HG03097 (cell line): ENCODE results near the gene TNFRSF4.

ENCODE experiments used
- ATAC-seq: cut with Tn5 transposase; IDR thresholded peaks from one replicate; pipeline ENCODE4 v1.9.1; 2021; ENCODE audit not compliant: unreplicated experiment, low FRiP score

Gene TNFRSF4

GRCh38 chr1:1234180-1234808 is 20.3 kb upstream of the TNFRSF4 start:
- no peak for ATAC-seq

DNA sequence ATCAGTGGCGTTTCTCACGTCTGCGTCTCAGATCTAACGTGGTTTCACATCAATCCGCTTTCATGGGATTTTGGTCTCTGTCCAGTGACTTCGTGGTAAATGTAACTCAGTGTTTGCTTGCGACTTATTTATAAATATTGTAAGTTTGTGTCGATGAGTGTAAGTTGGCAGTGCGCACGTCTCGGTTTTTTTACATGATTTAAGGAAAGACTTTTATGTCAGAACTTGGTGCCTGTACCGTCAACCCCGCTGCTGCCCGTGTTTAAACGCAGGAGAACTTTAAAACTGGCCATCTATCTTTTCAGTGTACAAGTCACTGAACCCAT is 19.6 kb upstream of the TNFRSF4 start:
- ATAC-seq: no peak

GRCh38 chr1:1232796-1233566 is 19.0 kb upstream of the TNFRSF4 start:
- ATAC-seq: no peak

- no peak for ATAC-seq
Measured at GRCh38 chr1:1232208-1232795, 18.3 kb upstream of the TNFRSF4 start, which contains the start of gene B3GALT6. TSS of gene B3GALT6 (plus strand) at chr1:1232237. CDS start at chr1:1232279, 42 bp downstream.

- peak; percentile 86 for ATAC-seq
Measured at GRCh38 chr1:1231400-1232207, 17.7 kb upstream of the TNFRSF4 start, which contains the start of gene SDF4. TSS of gene SDF4 (minus strand) at chr1:1232001. CDS start at chr1:1228772, 3,229 bp downstream.

- no peak for ATAC-seq
Measured at GRCh38 chr1:1230656-1231399, 16.9 kb upstream of the TNFRSF4 start.

- ATAC-seq: no peak
Measured at GRCh38 chr1:1229770-1230169, 15.8 kb upstream of the TNFRSF4 start.

DNA sequence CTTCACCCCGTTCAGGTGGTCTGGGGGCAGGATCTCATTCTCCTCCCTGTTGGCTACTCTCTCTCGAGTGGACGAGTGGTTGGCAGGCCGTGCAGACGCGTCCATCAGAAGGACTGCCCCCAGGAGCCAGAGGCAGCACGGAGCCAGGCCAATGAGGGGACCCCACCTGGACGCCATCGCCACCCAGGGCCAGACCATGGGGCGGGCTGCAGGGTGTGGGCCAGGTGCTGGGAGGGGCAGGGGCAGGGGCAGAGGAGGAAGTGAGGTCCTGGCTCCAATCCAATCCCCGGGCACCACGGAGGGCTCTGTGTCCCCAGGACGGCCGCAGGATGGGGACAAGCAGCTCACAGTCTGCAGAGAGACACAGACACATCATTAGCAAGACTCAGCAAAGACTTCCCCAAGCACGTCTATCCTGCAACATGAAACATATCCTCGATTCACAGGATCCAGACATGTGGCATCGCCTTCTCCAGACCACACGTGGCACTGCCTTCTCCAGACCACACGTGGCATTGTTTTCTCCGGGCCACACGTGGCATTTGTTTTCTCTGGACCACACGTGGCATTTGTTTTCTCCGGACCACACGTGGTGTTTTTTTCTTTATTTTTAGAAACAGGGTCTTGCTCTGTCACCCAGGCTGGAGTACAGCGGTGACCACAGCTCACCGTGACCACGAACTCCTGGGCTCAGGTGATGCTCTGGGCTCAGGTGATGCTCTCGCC is 14.8 kb upstream of the TNFRSF4 start:
- ATAC-seq: no peak

DNA sequence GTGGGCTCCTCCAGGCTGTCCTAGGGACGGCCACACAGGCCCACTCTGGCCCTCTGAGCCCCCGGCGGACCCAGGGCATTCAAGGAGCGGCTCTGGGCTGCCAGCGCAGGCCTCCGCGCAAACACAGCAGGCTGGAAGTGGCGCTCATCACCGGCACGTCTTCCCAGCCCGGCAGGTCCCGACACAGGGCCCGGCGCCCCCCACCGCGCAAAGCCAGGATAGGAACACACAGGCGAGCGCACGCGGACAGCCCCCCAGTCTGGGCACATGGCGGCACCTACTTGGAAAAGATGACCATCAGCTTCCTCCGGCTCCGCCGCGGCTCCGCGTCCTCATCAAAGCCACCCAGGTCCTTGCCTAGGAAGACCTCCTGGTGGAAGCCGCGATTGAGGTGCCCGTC is 14.2 kb upstream of the TNFRSF4 start:
- ATAC-seq: no peak

- no peak for ATAC-seq
Measured at GRCh38 chr1:1227386-1227785, 13.4 kb upstream of the TNFRSF4 start.

DNA sequence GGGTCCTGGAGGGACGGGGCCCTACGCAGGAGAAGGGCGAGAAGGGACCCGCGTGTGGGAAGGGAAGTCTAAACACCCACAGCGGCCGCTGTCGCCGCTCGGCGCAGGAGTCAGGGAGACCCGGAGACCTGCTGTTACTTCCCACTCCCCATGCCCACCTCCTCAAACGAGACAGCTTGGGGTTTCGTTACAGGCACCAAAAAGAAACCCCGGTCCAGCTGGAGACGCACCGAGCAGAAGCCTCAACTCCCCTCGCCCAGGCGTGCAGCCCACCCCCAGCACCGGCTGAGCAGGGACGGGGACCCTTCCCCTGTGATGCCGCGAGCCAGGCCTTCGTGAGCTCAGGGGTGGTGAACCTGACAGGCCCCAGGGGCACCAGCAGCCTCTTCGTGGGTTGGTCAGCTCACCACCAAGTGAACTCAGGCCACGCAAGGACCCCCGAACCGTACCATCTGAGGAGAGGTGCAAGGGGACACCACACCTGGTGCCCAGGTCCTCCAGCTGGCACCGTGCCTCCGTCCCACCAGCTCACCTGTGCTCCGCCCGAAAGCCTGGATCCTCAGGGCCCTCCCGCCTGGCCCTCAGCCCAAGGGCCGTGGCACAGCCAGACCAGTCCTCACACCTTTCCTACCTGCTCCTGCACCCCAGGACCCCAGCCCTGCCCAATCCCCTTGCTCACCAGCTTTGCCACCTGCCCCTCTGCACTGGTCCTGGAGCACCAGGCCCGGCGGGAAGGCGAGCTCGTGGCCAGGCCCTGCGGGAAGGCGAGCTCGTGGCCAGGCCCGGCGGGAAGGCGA is 12.8 kb upstream of the TNFRSF4 start:
- ATAC-seq: no peak

- no peak for ATAC-seq
Measured at GRCh38 chr1:1225913-1226312, 12.0 kb upstream of the TNFRSF4 start.

GRCh38 chr1:1225238-1225845 is 11.4 kb upstream of the TNFRSF4 start:
- no peak for ATAC-seq

- no peak for ATAC-seq
Measured at GRCh38 chr1:1223891-1224290, 9.9 kb upstream of the TNFRSF4 start.

DNA sequence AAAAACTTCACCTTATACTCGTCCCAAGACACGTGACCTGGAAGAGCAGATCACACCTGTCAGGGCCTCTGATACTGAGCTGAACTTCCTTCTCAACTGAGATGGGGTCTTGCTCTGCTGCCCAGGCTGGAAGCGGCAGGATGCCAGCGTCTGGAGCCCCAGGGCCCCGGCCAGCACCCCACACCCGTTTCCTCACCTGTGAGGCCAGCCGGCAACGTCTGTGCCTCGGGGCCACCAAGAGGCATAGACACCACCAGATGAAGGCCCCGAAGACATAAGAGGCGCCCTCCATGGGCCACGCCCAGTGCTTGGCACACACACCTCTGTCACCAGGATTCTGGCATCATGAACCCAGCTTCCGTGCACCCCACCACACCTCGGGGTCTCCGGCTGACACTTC is 9.4 kb upstream of the TNFRSF4 start:
- ATAC-seq: no peak

DNA sequence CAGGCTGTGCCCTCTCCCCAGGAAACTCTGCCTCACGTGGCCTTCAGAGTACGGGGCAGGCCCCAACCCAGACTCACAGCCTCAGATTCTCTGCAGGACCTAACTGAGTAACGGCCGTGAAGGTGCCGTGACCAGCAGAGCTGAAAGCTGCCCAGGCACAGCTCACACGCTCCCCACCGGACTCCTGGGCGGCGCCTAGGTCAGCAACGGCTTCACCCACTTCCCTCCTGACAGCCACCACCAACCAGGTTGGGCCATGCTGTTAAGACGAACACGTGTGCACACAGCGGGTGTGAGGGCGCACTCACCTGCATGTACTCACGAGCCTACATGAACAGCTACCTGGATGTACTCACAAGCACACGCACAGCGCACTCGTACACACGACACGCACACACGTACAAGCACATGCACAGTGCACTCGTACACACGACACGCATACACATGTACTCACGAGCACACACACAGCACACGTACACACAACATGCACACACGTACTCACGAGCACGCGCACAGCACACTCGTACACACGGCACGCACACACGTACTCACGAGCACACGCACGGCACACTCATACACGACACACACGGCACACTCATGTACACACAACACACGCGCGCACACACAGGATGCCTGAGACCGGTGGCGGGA is 8.7 kb upstream of the TNFRSF4 start:
- no peak for ATAC-seq

DNA sequence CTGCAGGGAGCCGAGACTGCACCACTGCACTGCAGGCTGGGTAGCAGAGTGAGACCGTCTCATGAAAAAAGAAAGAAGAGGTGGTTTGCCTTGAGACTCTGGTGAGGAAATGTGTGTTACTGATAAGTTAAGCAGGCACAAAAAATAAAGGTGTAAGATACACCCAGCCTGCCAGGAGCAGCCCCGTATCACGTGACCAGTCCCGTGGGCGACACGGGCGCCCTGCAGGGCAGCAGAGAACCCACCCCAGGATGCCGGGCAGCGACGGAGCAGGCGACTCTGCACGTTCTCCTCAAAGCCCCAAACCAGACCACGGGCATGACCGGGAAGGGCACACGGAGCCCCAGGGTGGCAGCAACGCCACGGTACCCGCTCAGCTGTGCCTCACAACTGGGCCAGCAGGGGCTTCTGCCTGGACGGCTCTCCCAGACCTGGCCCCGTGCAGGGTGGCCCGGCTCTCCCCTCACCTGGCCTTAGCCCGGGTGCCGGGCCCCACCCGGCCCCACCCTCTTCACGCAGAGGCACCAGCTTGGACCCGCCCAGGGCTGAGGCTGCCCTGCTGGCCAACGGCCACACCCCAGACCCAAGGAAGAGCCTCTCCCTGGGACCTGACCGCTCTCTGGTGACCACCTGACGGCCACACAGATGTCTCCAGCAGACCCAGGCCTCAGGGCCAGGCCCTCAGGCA is 8.1 kb upstream of the TNFRSF4 start:
- ATAC-seq: no peak
